DND-41 (cell line): ENCODE results near the gene CNTNAP5.

ENCODE experiments used
- ATAC-seq: fragments of 200-7000 bp; cut with Tn5 transposase; 3 replicates; pipeline ENCODE4 v1.9.1; 2021; ENCODE audit warnings: low read depth; ENCODE audit not compliant: insufficient read depth
- DNase-seq: peaks from one replicate; pipeline ENCODE4 v3.0.0-alpha.2; 2020
- H2AFZ ChIP-seq: 2 replicates; pipeline ENCODE4 v1.6.0; 2012; ENCODE audit warnings: low read depth, low read length
- H3K27ac ChIP-seq: 2 replicates; pipeline ENCODE4 v1.5.1; 2012; ENCODE audit warnings: low read length, inconsistent platforms
- H3K27me3 ChIP-seq: fragments of 200-600 bp; sonication (generic); 2 replicates; pipeline ENCODE4 v1.6.0; 2012; ENCODE audit warnings: low read length, mild to moderate bottlenecking, inconsistent platforms; ENCODE audit not compliant: insufficient read depth, poor library complexity
- H3K36me3 ChIP-seq: 2 replicates; pipeline ENCODE4 v1.5.1; 2012; ENCODE audit warnings: low read length, inconsistent platforms; ENCODE audit not compliant: insufficient read depth
- H3K4me1 ChIP-seq: 2 replicates; pipeline ENCODE4 v1.5.1; 2012; ENCODE audit warnings: mild to moderate bottlenecking, low read length; ENCODE audit not compliant: insufficient read depth
- H3K4me2 ChIP-seq: 2 replicates; pipeline ENCODE4 v1.6.0; 2012; ENCODE audit warnings: mild to moderate bottlenecking, moderate library complexity, low read length, inconsistent platforms; ENCODE audit not compliant: insufficient read depth
- H3K4me3 ChIP-seq, 2 experiments: fragments of 200-600 bp in 1 of 2; shearing (Covaris generic) in 1 of 2; 2 replicates each; pipeline ENCODE4 v1.5.1; 2012 to 2016; ENCODE audit warnings: inconsistent platforms in 2 of 2, low read length in 2 of 2, mild to moderate bottlenecking in 2 of 2, low read depth in 1 of 2, moderate library complexity in 1 of 2
- H3K79me2 ChIP-seq: 2 replicates; pipeline ENCODE4 v1.6.0; 2012; ENCODE audit warnings: low read length, inconsistent platforms; ENCODE audit not compliant: insufficient read depth
- H3K9ac ChIP-seq: 2 replicates; pipeline ENCODE4 v1.6.0; 2012; ENCODE audit warnings: low read depth, mild to moderate bottlenecking, inconsistent platforms, low read length, moderate library complexity
- H3K9me3 ChIP-seq: 2 replicates; pipeline ENCODE4 v1.5.1; 2012; ENCODE audit warnings: low read length, moderate library complexity, mild to moderate bottlenecking, inconsistent platforms; ENCODE audit not compliant: insufficient read depth, severe bottlenecking
- H4K20me1 ChIP-seq: 2 replicates; pipeline ENCODE4 v1.6.0; 2012; ENCODE audit warnings: low read length; ENCODE audit not compliant: insufficient read depth
- EZH2 ChIP-seq: IDR thresholded peaks from 3 replicates; pipeline ENCODE4 v1.6.1; 2012; ENCODE audit warnings: borderline replicate concordance, low read depth, mild to moderate bottlenecking, moderate library complexity, low read length, inconsistent platforms; ENCODE audit not compliant: severe bottlenecking
- TF ChIP-seq, protein P1 (sequence below): IDR thresholded peaks from 2 replicates; pipeline ENCODE4 v1.5.1; 2012; ENCODE audit warnings: borderline replicate concordance, low read length, moderate library complexity, mild to moderate bottlenecking; ENCODE audit not compliant: poor library complexity, severe bottlenecking; ENCODE audit errors: extremely low read depth

The CNTNAP5 gene

DNA sequence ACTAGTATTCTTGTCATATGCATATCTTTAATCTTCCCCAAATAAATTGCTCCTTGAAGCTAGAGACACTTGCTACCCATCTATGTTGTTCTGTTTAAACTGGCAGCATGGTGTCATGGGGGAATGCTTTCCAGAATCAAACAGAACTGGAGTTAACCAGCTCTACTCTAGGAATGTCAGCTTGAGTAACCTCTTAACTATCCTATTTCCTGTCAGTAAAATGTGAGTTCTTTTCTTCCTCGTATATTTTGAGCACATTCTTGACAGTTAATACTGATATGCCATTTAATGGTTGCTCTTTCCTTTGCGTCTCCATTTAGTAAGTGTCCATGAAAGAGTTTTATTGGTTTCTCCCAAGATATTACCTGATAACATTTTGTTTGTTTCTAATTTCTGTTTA is 23.0 kb downstream of the CNTNAP5 start:
- Histone ChIP-seq H2AFZ (no peak overlapping the region), H3K4me1 (no peaks in the 10 kb centered on the region), H3K9ac (no peak overlapping the region), H3K4me3 (no peak overlapping the region), H3K9me3 (no peaks in the 10 kb centered on the region), H3K27ac (no peak overlapping the region), H3K36me3 (no peaks in the 10 kb centered on the region), H3K79me2 (no peaks in the 10 kb centered on the region), H3K4me2 (no peak overlapping the region), H3K27me3 (no peaks in the 10 kb centered on the region), H4K20me1 (no peaks in the 10 kb centered on the region)
- no peak for DNase-seq
- ATAC-seq: no peak
- no peak for TF ChIP-seq EZH2
- TF ChIP-seq, protein P1, sequence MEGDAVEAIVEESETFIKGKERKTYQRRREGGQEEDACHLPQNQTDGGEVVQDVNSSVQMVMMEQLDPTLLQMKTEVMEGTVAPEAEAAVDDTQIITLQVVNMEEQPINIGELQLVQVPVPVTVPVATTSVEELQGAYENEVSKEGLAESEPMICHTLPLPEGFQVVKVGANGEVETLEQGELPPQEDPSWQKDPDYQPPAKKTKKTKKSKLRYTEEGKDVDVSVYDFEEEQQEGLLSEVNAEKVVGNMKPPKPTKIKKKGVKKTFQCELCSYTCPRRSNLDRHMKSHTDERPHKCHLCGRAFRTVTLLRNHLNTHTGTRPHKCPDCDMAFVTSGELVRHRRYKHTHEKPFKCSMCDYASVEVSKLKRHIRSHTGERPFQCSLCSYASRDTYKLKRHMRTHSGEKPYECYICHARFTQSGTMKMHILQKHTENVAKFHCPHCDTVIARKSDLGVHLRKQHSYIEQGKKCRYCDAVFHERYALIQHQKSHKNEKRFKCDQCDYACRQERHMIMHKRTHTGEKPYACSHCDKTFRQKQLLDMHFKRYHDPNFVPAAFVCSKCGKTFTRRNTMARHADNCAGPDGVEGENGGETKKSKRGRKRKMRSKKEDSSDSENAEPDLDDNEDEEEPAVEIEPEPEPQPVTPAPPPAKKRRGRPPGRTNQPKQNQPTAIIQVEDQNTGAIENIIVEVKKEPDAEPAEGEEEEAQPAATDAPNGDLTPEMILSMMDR: no peak

DNA sequence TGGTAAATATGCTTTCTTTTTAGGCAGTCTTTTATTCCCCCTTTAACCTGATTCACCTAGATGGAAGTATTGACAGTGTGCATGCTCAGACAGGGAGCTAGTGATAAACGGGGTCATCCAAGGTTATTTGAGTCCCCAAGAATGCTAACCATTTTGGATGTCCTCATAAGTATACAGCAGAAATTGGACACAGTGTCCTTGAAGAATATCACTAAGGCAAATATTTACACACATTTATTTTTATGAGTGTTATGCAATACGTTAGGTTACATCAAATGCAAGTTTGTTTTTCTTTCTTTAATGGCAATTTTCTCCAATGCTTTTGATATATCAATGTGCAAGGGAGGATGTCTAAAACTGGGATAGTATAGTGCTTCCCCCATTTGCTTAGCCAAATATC is 23.6 kb downstream of the CNTNAP5 start:
- H3K79me2 ChIP-seq: no peaks in the 10 kb centered on the region
- H4K20me1 ChIP-seq: no peaks in the 10 kb centered on the region
- no peaks in the 10 kb centered on the region for H3K27me3 ChIP-seq
- no peak overlapping the region for H3K27ac ChIP-seq
- H3K4me2 ChIP-seq: no peak overlapping the region
- H3K9ac ChIP-seq: no peak overlapping the region
- H3K4me1 ChIP-seq: no peaks in the 10 kb centered on the region
- no peaks in the 10 kb centered on the region for H3K36me3 ChIP-seq
- DNase-seq (no peak), ATAC-seq (no peak)
- no peak overlapping the region for H2AFZ ChIP-seq
- H3K4me3 ChIP-seq: no peak overlapping the region
- TF ChIP-seq, protein P1: no peak
- TF ChIP-seq EZH2: no peak
- H3K9me3 ChIP-seq: no peaks in the 10 kb centered on the region

DNA sequence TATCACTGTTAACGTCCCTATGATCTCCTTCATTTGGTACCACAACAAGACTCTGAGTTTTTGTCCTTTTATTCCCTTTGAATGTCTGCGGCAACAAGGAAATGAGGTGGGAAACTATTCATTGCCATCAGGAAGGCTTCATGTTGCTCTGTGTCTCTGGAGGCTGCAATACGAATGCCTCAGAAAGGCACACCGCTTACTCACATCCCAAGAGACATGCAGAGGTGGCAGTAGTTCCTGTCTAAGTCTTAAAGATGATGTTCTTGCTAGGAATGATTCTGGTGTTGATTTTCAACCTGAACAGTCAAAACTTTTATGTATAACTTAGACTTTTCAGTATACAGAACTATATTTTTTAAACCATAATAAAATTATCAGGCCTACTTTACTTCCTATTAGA is 24.0 kb downstream of the CNTNAP5 start:
- H2AFZ ChIP-seq: no peak overlapping the region
- H3K27ac ChIP-seq: no peak overlapping the region
- no peaks in the 10 kb centered on the region for H4K20me1 ChIP-seq
- no peak overlapping the region for H3K4me2 ChIP-seq
- H3K9ac ChIP-seq: no peak overlapping the region
- ATAC-seq (no peak), DNase-seq (no peak)
- TF ChIP-seq EZH2: no peak
- TF ChIP-seq, protein P1: no peak
- H3K4me3 ChIP-seq: no peak overlapping the region
- no peaks in the 10 kb centered on the region for H3K36me3 ChIP-seq
- no peaks in the 10 kb centered on the region for H3K4me1 ChIP-seq
- no peaks in the 10 kb centered on the region for H3K27me3 ChIP-seq
- no peaks in the 10 kb centered on the region for H3K79me2 ChIP-seq
- H3K9me3 ChIP-seq: no peaks in the 10 kb centered on the region
